Measurements from ENCODE around the gene NABP2.
A peak's percentile ranks its signal among the peaks of the same experiment; 100 is the strongest.

The NABP2 gene

GRCh38 chr12:56231184-56231582, 7.0 kb downstream of the NABP2 start:
- Histone ChIP-seq H3K18ac (ENCODE audit: low read length) (no peak overlapping the region), H3K79me1 (ENCODE audit: low read length) (no peaks in the 10 kb centered on the region), H4K5ac (ENCODE audit: low read length) (no peak overlapping the region), H3K23ac (ENCODE audit: low read length) (no peak overlapping the region), H2AK5ac (ENCODE audit: low read length) (no peak overlapping the region), H3K79me2 (ENCODE audit: control insufficient read depth, insufficient read depth, low read length) (no peaks in the 10 kb centered on the region), H3K4ac (ENCODE audit: low read depth, low read length) (no peak overlapping the region), H3K56ac (ENCODE audit: low read length) (no peak overlapping the region), H3K4me2 (ENCODE audit: low read length) (no peak overlapping the region), H2BK15ac (replicated peaks; ENCODE audit: low read depth) (no peak overlapping the region), H3K4me1 (ENCODE audit: control insufficient read depth, low read depth, low read length) (no peaks in the 10 kb centered on the region), H2BK120ac (ENCODE audit: low read depth, low read length) (no peak overlapping the region), H4K8ac (ENCODE audit: low read depth, low read length) (no peak overlapping the region), H2BK5ac (ENCODE audit: low read length) (no peak overlapping the region), H3K4me3 (ENCODE audit: low read length) (no peak overlapping the region), H3K9ac (ENCODE audit: low read length) (no peak overlapping the region), H3K36me3 (ENCODE audit: control insufficient read depth, insufficient read depth, low read length) (no peaks in the 10 kb centered on the region), H3K27me3 (ENCODE audit: insufficient read depth, low read length, poor library complexity) (no peaks in the 10 kb centered on the region), H3K27ac (ENCODE audit: low read depth, low read length) (no peak overlapping the region)
- WGBS (ENCODE audit: extremely low coverage, insufficient coverage, low lambda C conversion rate): no CpG with 5 or more reads among the region's 11 CpGs
- DNase-seq: no peak

- Histone ChIP-seq H2BK5ac (ENCODE audit: low read length) (no peak overlapping the region), H3K79me2 (ENCODE audit: control insufficient read depth, insufficient read depth, low read length) (no peaks in the 10 kb centered on the region), H3K79me1 (ENCODE audit: low read length) (no peaks in the 10 kb centered on the region), H2AK5ac (ENCODE audit: low read length) (no peak overlapping the region), H3K4me1 (ENCODE audit: control insufficient read depth, low read depth, low read length) (no peaks in the 10 kb centered on the region), H4K8ac (ENCODE audit: low read depth, low read length) (no peak overlapping the region), H2BK120ac (ENCODE audit: low read depth, low read length) (no peak overlapping the region), H3K4me2 (ENCODE audit: low read length) (no peak overlapping the region), H3K18ac (ENCODE audit: low read length) (no peak overlapping the region), H3K36me3 (ENCODE audit: control insufficient read depth, insufficient read depth, low read length) (no peaks in the 10 kb centered on the region), H2BK15ac (replicated peaks; ENCODE audit: low read depth) (no peak overlapping the region), H3K4ac (ENCODE audit: low read depth, low read length) (no peak overlapping the region), H3K4me3 (ENCODE audit: low read length) (no peak overlapping the region), H3K27me3 (ENCODE audit: insufficient read depth, low read length, poor library complexity) (no peaks in the 10 kb centered on the region), H3K9ac (ENCODE audit: low read length) (no peak overlapping the region), H3K27ac (ENCODE audit: low read depth, low read length) (no peak overlapping the region), H3K56ac (ENCODE audit: low read length) (no peak overlapping the region), H3K23ac (ENCODE audit: low read length) (no peak overlapping the region), H4K5ac (ENCODE audit: low read length) (no peak overlapping the region)
- DNase-seq: no peak
- WGBS (ENCODE audit: extremely low coverage, insufficient coverage, low lambda C conversion rate): no CpG with 5 or more reads among the region's 16 CpGs
Measured at GRCh38 chr12:56234746-56235436, 10.7 kb downstream of the NABP2 start.

GRCh38 chr12:56236091-56236490, 11.9 kb downstream of the NABP2 start:
- no peak overlapping the region for H2BK5ac ChIP-seq (ENCODE audit: low read length)
- WGBS (ENCODE audit: extremely low coverage, insufficient coverage, low lambda C conversion rate): no CpG with 5 or more reads among the region's 6 CpGs
- H3K9ac ChIP-seq (ENCODE audit: low read length): no peak overlapping the region
- no peaks in the 10 kb centered on the region for H3K4me1 ChIP-seq (ENCODE audit: control insufficient read depth, low read depth, low read length)
- H3K4ac ChIP-seq (ENCODE audit: low read depth, low read length): no peak overlapping the region
- H2BK15ac ChIP-seq (replicated peaks; ENCODE audit: low read depth): no peak overlapping the region
- H3K79me2 ChIP-seq (ENCODE audit: control insufficient read depth, insufficient read depth, low read length): no peaks in the 10 kb centered on the region
- no peak overlapping the region for H3K27ac ChIP-seq (ENCODE audit: low read depth, low read length)
- H3K4me3 ChIP-seq (ENCODE audit: low read length): no peak overlapping the region
- H3K56ac ChIP-seq (ENCODE audit: low read length): no peak overlapping the region
- no peak overlapping the region for H2AK5ac ChIP-seq (ENCODE audit: low read length)
- H4K8ac ChIP-seq (ENCODE audit: low read depth, low read length): no peak overlapping the region
- no peak overlapping the region for H3K18ac ChIP-seq (ENCODE audit: low read length)
- H2BK120ac ChIP-seq (ENCODE audit: low read depth, low read length): no peak overlapping the region
- H4K5ac ChIP-seq (ENCODE audit: low read length): no peak overlapping the region
- no peak overlapping the region for H3K4me2 ChIP-seq (ENCODE audit: low read length)
- no peak for DNase-seq
- H3K36me3 ChIP-seq (ENCODE audit: control insufficient read depth, insufficient read depth, low read length): no peaks in the 10 kb centered on the region
- no peak overlapping the region for H3K23ac ChIP-seq (ENCODE audit: low read length)
- no peaks in the 10 kb centered on the region for H3K79me1 ChIP-seq (ENCODE audit: low read length)
- no peaks in the 10 kb centered on the region for H3K27me3 ChIP-seq (ENCODE audit: insufficient read depth, low read length, poor library complexity)

GRCh38 chr12:56236985-56237384, 12.8 kb downstream of the NABP2 start:
- Histone ChIP-seq H3K4me2 (ENCODE audit: low read length) (no peak overlapping the region), H3K56ac (ENCODE audit: low read length) (no peak overlapping the region), H2AK5ac (ENCODE audit: low read length) (no peak overlapping the region), H4K8ac (ENCODE audit: low read depth, low read length) (no peak overlapping the region), H3K27ac (ENCODE audit: low read depth, low read length) (no peak overlapping the region), H3K79me2 (ENCODE audit: control insufficient read depth, insufficient read depth, low read length) (no peaks in the 10 kb centered on the region), H2BK15ac (replicated peaks; ENCODE audit: low read depth) (no peak overlapping the region), H3K23ac (ENCODE audit: low read length) (no peak overlapping the region), H3K9ac (ENCODE audit: low read length) (no peak overlapping the region), H3K4me3 (ENCODE audit: low read length) (no peak overlapping the region), H3K4me1 (ENCODE audit: control insufficient read depth, low read depth, low read length) (no peaks in the 10 kb centered on the region), H3K4ac (ENCODE audit: low read depth, low read length) (no peak overlapping the region), H3K18ac (ENCODE audit: low read length) (no peak overlapping the region), H3K79me1 (ENCODE audit: low read length) (no peaks in the 10 kb centered on the region), H2BK5ac (ENCODE audit: low read length) (no peak overlapping the region), H2BK120ac (ENCODE audit: low read depth, low read length) (no peak overlapping the region), H4K5ac (ENCODE audit: low read length) (no peak overlapping the region), H3K36me3 (ENCODE audit: control insufficient read depth, insufficient read depth, low read length) (no peaks in the 10 kb centered on the region), H3K27me3 (ENCODE audit: insufficient read depth, low read length, poor library complexity) (no peaks in the 10 kb centered on the region)
- no CpG with 5 or more reads among the region's 5 CpGs for WGBS (ENCODE audit: extremely low coverage, insufficient coverage, low lambda C conversion rate)
- DNase-seq: no peak

- peak; percentile 23 for DNase-seq
- no peak overlapping the region for H3K18ac ChIP-seq (ENCODE audit: low read length)
- H3K4me1 ChIP-seq (ENCODE audit: control insufficient read depth, low read depth, low read length): no peaks in the 10 kb centered on the region
- H3K4me3 ChIP-seq (ENCODE audit: low read length): no peak overlapping the region
- H3K56ac ChIP-seq (ENCODE audit: low read length): no peak overlapping the region
- H2BK15ac ChIP-seq (replicated peaks; ENCODE audit: low read depth): no peak overlapping the region
- H3K23ac ChIP-seq (ENCODE audit: low read length): no peak overlapping the region
- no peak overlapping the region for H3K4me2 ChIP-seq (ENCODE audit: low read length)
- no peak overlapping the region for H4K8ac ChIP-seq (ENCODE audit: low read depth, low read length)
- H3K27ac ChIP-seq (ENCODE audit: low read depth, low read length): no peak overlapping the region
- no peaks in the 10 kb centered on the region for H3K36me3 ChIP-seq (ENCODE audit: control insufficient read depth, insufficient read depth, low read length)
- H3K27me3 ChIP-seq (ENCODE audit: insufficient read depth, low read length, poor library complexity): no peaks in the 10 kb centered on the region
- H2BK120ac ChIP-seq (ENCODE audit: low read depth, low read length): no peak overlapping the region
- H3K79me2 ChIP-seq (ENCODE audit: control insufficient read depth, insufficient read depth, low read length): no peaks in the 10 kb centered on the region
- no peak overlapping the region for H3K9ac ChIP-seq (ENCODE audit: low read length)
- WGBS (ENCODE audit: extremely low coverage, insufficient coverage, low lambda C conversion rate): no CpG with 5 or more reads among the region's 11 CpGs
- H3K4ac ChIP-seq (ENCODE audit: low read depth, low read length): no peak overlapping the region
- H2BK5ac ChIP-seq (ENCODE audit: low read length): no peak overlapping the region
- no peak overlapping the region for H2AK5ac ChIP-seq (ENCODE audit: low read length)
- H4K5ac ChIP-seq (ENCODE audit: low read length): no peak overlapping the region
- no peaks in the 10 kb centered on the region for H3K79me1 ChIP-seq (ENCODE audit: low read length)
Measured at GRCh38 chr12:56237552-56237951, 13.4 kb downstream of the NABP2 start.

Data from mesendoderm (in vitro differentiated cells).